C4-2B (cell line): ENCODE data around the gene FRMD8.

Source experiments
- H3K27ac ChIP-seq: fragments of 450-650 bp; 2 replicates; pipeline ENCODE4 v1.5.1; 2017
- ZFX ChIP-seq: fragments of 450-650 bp; IDR thresholded peaks from 2 replicates; pipeline ENCODE4 v1.6.1; 2017
- TF ChIP-seq, protein P1 (sequence below): fragments of 450-650 bp; conservative IDR thresholded peaks from 2 replicates; pipeline ENCODE4 v1.5.1; 2017; ENCODE audit warnings: mild to moderate bottlenecking

FRMD8 gene

DNA sequence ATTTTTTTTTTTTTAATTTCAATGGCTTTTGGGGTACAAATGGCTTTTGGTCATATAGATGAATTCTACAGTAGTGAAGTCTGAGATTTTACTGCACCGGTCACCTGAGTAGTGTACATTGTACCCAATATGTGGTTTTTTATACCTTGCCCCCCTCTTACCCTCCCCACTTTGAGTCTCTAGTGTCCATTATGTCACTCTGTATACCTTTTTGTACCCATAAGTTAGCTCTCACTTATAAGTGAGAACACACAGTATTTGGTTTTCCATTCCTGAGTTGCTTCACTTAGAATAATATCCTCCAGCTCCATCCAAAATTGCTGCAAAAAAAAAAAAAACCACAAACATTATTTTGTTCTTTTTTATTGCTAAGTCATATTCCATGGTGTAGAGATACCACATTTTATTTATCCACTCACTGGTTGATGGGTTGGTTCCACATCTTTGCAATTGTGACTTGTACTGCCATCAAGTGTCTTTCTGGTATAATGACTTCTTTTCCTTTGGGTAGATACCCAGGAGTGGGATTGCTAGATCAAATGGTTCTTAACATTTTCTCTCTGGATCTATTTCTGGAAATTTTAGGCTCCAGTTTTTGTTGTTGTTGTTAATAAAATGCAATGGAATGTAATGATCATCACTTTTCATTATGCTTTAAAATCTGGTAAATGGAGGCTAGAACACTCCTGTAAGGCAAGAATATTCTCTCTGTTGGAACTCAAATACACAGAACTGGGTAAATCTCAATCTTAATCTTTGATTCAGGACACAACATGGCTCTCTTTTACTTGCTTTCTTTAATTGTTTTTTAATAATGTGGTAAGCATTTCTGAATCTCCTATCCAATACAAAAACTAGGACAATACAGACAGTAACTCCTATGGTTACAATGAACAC, 46.5 kb downstream of the FRMD8 start:
- TF ChIP-seq, protein P1, sequence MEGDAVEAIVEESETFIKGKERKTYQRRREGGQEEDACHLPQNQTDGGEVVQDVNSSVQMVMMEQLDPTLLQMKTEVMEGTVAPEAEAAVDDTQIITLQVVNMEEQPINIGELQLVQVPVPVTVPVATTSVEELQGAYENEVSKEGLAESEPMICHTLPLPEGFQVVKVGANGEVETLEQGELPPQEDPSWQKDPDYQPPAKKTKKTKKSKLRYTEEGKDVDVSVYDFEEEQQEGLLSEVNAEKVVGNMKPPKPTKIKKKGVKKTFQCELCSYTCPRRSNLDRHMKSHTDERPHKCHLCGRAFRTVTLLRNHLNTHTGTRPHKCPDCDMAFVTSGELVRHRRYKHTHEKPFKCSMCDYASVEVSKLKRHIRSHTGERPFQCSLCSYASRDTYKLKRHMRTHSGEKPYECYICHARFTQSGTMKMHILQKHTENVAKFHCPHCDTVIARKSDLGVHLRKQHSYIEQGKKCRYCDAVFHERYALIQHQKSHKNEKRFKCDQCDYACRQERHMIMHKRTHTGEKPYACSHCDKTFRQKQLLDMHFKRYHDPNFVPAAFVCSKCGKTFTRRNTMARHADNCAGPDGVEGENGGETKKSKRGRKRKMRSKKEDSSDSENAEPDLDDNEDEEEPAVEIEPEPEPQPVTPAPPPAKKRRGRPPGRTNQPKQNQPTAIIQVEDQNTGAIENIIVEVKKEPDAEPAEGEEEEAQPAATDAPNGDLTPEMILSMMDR, result peak; percentile 37
- no peak for TF ChIP-seq ZFX
- no peak overlapping the region for H3K27ac ChIP-seq

DNA sequence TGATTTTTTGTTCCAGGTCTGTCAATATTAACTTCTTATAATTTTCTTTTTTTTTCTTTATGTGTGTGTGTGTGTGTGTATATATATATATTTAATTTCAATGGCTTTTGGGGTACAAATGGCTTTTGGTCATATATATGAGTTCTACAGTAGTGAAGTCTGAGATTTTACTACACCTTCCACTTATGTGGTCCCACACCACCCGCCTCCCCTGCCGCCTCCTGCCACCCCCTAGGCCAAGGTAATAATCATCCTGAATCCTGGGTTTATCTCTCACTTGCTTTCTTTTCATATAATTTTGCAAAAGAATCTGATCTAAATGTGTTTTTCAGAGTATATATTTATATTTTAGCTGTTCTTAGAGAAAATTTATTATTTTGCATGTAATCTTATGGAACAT, 47.2 kb downstream of the FRMD8 start:
- no peak for TF ChIP-seq ZFX
- TF ChIP-seq, protein P1, result no peak
- H3K27ac ChIP-seq, result no peak overlapping the region

DNA sequence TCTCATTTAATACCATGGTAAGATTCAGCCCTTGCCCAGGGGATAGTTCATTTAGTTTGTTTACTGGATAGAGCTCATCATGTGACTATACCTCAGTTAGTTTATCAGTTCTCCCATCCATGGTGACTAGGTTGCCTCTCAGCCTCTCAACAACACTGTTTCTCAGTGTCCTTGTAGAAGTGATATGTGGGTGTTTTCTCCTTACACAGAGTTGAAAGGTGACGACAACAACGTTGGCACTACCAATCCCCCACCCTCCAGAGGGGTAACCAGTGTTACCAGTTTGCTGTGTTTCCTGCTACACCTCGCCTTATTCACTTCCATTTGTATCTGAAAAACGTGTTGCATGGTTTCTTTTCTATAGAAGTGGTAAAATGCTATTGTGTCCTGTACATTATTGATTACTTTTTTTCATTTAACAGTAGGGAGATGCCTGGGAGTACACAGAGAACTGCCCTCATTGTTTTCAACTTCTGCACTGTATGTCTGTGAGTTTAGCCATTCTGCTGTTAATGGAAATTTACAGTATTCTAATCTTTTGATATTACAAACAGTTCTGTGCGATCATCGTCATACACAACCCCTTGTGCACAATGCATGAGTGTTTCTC, 47.7 kb downstream of the FRMD8 start:
- no peak overlapping the region for H3K27ac ChIP-seq

DNA sequence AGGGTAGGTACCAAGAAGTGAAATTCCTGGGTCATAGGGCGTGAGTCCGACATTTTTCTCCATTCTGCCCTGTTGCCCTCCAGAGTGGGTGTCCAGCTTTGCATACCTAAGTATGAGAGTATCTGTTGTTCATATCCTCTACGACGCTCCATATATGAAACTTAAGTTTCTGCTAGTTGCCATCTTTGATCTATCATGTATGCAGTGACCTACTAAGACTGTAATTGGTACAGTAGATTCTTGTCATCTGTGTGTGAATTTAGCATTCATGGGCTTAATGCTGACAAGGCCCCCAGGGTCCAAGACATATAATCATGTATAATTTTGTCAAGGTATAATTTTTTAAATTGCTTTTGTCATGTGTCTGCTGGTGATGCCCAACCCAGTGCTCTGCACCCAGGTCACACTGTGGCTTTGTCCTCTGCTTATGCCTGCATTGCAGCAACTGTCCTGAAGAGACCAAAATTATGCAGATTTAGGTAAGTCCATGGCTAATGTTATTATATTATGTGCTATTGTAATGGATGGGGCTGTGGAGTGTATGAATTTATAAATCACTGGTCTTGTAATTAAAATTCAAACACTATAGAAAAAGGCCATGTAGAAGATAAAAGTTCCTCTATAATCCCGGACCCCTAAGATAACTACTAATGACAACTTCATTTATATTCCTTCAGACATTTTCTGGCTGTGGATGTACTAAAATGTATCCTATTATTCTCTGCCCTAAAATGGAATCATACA, 48.4 kb downstream of the FRMD8 start:
- H3K27ac ChIP-seq, result no peak overlapping the region
- TF ChIP-seq ZFX, result no peak
- TF ChIP-seq, protein P1, result no peak

More for the DNA sequence above, 47.7 kb downstream of the FRMD8 start:
- TF ChIP-seq, protein P1, result no peak
- no peak for TF ChIP-seq ZFX

DNA sequence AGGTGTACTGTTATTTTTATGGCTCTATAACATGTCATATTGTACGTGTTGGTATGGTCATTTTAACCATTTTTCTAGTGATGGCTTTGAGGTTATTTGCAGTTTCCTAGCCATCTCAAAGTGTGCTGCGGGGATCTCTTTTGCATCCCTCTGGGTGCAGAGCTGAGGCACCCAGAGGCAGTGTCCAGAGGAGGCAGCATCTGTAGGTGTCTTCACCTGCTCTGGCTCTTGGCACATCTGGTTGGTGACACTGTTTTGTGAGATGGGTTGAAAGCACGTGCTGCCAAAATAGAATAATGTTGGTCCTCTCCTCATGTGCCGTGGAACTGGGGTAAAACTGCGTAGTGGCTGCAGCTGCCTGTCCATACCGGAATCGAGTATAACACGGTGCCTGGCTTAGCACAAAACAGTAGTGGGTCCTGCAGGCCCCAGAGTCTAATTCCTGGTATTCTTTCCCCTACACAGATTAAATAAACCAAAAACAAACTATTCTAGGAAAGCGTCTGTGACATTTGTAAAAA, 49.0 kb downstream of the FRMD8 start:
- TF ChIP-seq, protein P1, result no peak
- TF ChIP-seq ZFX, result no peak
- H3K27ac ChIP-seq, result peak overlapping the region; percentile 36

DNA sequence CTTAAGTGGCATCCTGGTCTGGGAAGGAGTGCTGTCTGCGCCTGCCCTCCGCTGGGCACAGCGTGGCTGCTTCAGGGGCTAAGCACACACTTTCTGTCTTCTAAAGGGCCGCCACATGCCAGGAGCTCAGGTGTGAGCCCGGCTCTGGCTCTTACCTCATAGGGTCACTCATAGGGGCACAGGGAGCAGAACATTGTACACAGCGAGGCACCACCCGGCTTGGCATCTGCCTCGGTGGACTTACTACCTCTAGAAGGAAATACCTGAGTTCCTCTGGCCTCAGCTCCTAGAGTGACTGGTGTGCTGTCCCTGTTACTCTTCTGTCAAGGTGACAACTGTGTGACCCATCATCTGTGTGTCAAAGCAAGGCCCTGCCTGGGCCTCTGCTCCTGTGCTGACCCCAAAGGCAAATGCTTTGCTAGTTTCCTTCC, 49.6 kb downstream of the FRMD8 start:
- TF ChIP-seq ZFX, result no peak
- TF ChIP-seq, protein P1, result no peak
- H3K27ac ChIP-seq, result peak overlapping the region; percentile 36
